ENCODE results near the gene GPC6. TPM values are rescaled to one million over a fixed set of nuclear protein-coding genes. Genes with fewer than 3 reads are reported as not detected.

The GPC6 gene
- total and polyA plus RNA-seq, 2 donors (not counting 3 experiments of a cell fraction or from before 2014, with no cell fraction given): 0.01 TPM; not detected in 1

DNA sequence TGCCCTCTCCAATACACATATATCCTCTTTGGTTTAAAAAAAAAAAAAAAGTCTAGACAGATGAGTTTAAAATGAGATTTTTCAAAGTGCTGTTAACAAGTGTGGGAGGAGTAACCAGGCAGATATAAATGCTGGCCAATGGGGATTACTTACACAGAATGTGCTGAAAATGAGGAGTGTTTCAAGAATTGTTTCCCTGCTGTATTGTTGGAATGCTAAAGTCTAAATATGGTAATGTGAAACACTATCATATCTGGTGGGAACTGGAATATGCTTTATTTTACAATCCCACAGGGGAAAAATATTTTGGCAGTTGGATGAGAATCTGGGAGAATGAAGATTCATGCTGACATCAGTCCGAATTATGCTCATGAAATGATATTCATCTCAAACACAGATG lies 1002.2 kb downstream of the GPC6 start:
- Histone ChIP-seq H4K20me1 (replicated peaks; ENCODE audit: control insufficient read depth, extremely low read depth, insufficient read depth, low read length) (no peaks in the 10 kb centered on the region), H3K36me3 (ENCODE audit: control insufficient read depth in 2 of 2, extremely low read depth in 1 of 2, insufficient read depth in 2 of 2, low read length in 2 of 2) (no peaks in the 10 kb centered on the region), H3K27me3 (ENCODE audit: control insufficient read depth in 2 of 2, insufficient read depth in 2 of 2, low read length in 2 of 2) (no peaks in the 10 kb centered on the region), H3K9ac (replicated peaks; ENCODE audit: extremely low read depth, insufficient read depth, low read length) (no peak overlapping the region), H2AFZ (ENCODE audit: low read depth, low read length) (no peak overlapping the region), H3K79me2 (ENCODE audit: control insufficient read depth, insufficient read depth, low read length) (no peaks in the 10 kb centered on the region), H3K27ac (ENCODE audit: insufficient read depth, low read depth, low read length) (no peak overlapping the region), H3K9me3 (replicated peaks; ENCODE audit: control insufficient read depth, insufficient read depth, low read length) (no peaks in the 10 kb centered on the region), H3K4me2 (ENCODE audit: insufficient read depth, low read length) (no peak overlapping the region), H3K4me1 (ENCODE audit: control insufficient read depth, extremely low read depth, insufficient read depth, low read length) (no peaks in the 10 kb centered on the region), H3K9me1 (replicated peaks; ENCODE audit: control insufficient read depth, extremely low read depth, insufficient read depth, low read length) (no peaks in the 10 kb centered on the region), H3K4me3 (replicated peaks in 1 of 3; ENCODE audit: insufficient read depth in 1 of 3, low read depth in 1 of 3, low read length in 3 of 3) (no peak overlapping the region)
- ChIA-PET CTCF (no interaction called here), POLR2A (no interaction called here)
- dilution Hi-C loops (cut with MboI; ENCODE audit: extremely low pct_ligation_motif_present, low sequenced_read_pairs) (no loop called here), intact Hi-C loops (cut with micrococcal nuclease) (no loop called here)
- no peak for TF ChIP-seq POLR2A (IDR thresholded peaks at IDR 0.05; ENCODE audit: low read depth, low read length)
- no peak for TF ChIP-seq GATA2 (IDR thresholded peaks at IDR 0.05; ENCODE audit: insufficient read depth, insufficient read length, low read depth, low read length)
- no peak for TF ChIP-seq FOS (IDR thresholded peaks at IDR 0.05; ENCODE audit: borderline replicate concordance, insufficient read depth, low read length)
- TF ChIP-seq, protein P1, sequence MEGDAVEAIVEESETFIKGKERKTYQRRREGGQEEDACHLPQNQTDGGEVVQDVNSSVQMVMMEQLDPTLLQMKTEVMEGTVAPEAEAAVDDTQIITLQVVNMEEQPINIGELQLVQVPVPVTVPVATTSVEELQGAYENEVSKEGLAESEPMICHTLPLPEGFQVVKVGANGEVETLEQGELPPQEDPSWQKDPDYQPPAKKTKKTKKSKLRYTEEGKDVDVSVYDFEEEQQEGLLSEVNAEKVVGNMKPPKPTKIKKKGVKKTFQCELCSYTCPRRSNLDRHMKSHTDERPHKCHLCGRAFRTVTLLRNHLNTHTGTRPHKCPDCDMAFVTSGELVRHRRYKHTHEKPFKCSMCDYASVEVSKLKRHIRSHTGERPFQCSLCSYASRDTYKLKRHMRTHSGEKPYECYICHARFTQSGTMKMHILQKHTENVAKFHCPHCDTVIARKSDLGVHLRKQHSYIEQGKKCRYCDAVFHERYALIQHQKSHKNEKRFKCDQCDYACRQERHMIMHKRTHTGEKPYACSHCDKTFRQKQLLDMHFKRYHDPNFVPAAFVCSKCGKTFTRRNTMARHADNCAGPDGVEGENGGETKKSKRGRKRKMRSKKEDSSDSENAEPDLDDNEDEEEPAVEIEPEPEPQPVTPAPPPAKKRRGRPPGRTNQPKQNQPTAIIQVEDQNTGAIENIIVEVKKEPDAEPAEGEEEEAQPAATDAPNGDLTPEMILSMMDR (IDR thresholded peaks at IDR 0.05; ENCODE audit: extremely low read depth in 1 of 2, insufficient read depth in 1 of 2, low read depth in 1 of 2, low read length in 2 of 2): no peak
- TF ChIP-seq EZH2 (IDR thresholded peaks at IDR 0.05; ENCODE audit: borderline replicate concordance, low read depth, low read length, severe bottlenecking): no peak
- no peak for TF ChIP-seq MYC (IDR thresholded peaks at IDR 0.05; ENCODE audit: low read depth, low read length)
- TF ChIP-seq, protein P2, sequence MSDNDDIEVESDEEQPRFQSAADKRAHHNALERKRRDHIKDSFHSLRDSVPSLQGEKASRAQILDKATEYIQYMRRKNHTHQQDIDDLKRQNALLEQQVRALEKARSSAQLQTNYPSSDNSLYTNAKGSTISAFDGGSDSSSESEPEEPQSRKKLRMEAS (IDR thresholded peaks at IDR 0.05; ENCODE audit: insufficient read depth, insufficient read length): no peak
- no peak for TF ChIP-seq JUN (IDR thresholded peaks at IDR 0.05; ENCODE audit: borderline replicate concordance, insufficient read depth, insufficient read length, low read depth)
- TF ChIP-seq POLR2AphosphoS5 (IDR thresholded peaks at IDR 0.05; ENCODE audit: insufficient read depth, low read depth, low read length): no peak
- no peak for FAIRE-seq
- no peak for DNase-seq (ENCODE audit: low read depth, low spot score)
- BruUV-seq (replicated peaks): no TSS peak

Data from endothelial cell of umbilical vein (primary cell).